Loucy (cell line): ENCODE data around the gene FSTL3.

Experiments
- H2AFZ ChIP-seq: fragments of 200-600 bp; sonication (generic); 2 replicates; pipeline ENCODE4 v1.6.0; 2016; ENCODE audit warnings: antibody characterized with exemption, mild to moderate bottlenecking, low read length, moderate library complexity
- H3F3A ChIP-seq: fragments of 200-600 bp; 2 replicates; pipeline ENCODE4 v1.6.0; 2016; ENCODE audit warnings: antibody characterized with exemption, low read depth, mild to moderate bottlenecking
- H3K27me3 ChIP-seq: fragments of 200-600 bp; sonication (generic); 2 replicates; pipeline ENCODE4 v1.6.1; 2014; ENCODE audit warnings: low read length, mild to moderate bottlenecking; ENCODE audit not compliant: insufficient read depth, poor library complexity, severe bottlenecking
- H3K36me3 ChIP-seq: fragments of 200-600 bp; sonication (generic); 2 replicates; pipeline ENCODE4 v1.6.1; 2016; ENCODE audit warnings: low read length; ENCODE audit not compliant: insufficient read depth
- H3K4me1 ChIP-seq: fragments of 200-600 bp; sonication (generic); 2 replicates; pipeline ENCODE4 v1.5.1; 2014; ENCODE audit warnings: low read length, mild to moderate bottlenecking; ENCODE audit not compliant: insufficient read depth, poor library complexity, severe bottlenecking
- H3K4me2 ChIP-seq: fragments of 200-600 bp; sonication (generic); 2 replicates; pipeline ENCODE4 v1.6.0; 2014; ENCODE audit warnings: antibody characterized with exemption, low read length, low read depth, mild to moderate bottlenecking; ENCODE audit not compliant: poor library complexity, severe bottlenecking
- H3K4me3 ChIP-seq: fragments of 200-600 bp; sonication (generic); 2 replicates; pipeline ENCODE4 v1.5.1; 2014; ENCODE audit warnings: low read length, mild to moderate bottlenecking, mixed read lengths; ENCODE audit not compliant: poor library complexity, severe bottlenecking
- H3K79me2 ChIP-seq: fragments of 200-600 bp; sonication (generic); 2 replicates; pipeline ENCODE4 v1.6.1; 2014; ENCODE audit warnings: low read length; ENCODE audit not compliant: insufficient read depth
- H3K9ac ChIP-seq: fragments of 200-600 bp; sonication (generic); 2 replicates; pipeline ENCODE4 v1.6.0; 2014; ENCODE audit warnings: mild to moderate bottlenecking, low read depth, low read length, moderate library complexity; ENCODE audit not compliant: poor library complexity, severe bottlenecking
- H3K9me2 ChIP-seq: fragments of 200-600 bp; sonication (generic); replicated peaks from 2 replicates; pipeline ENCODE4 v1.6.1; 2016; ENCODE audit warnings: low read depth, low read length, mixed read lengths
- H3K9me3 ChIP-seq: fragments of 200-600 bp; sonication (generic); 2 replicates; pipeline ENCODE4 v1.6.1; 2014; ENCODE audit warnings: mild to moderate bottlenecking, antibody characterized with exemption, low read length, low read depth; ENCODE audit not compliant: insufficient read depth
- H4K20me1 ChIP-seq: fragments of 200-600 bp; sonication (generic); 2 replicates; pipeline ENCODE4 v1.6.0; 2014; ENCODE audit warnings: antibody characterized with exemption, low read length, mild to moderate bottlenecking; ENCODE audit not compliant: insufficient read depth, poor library complexity, severe bottlenecking
- EZH2phosphoT487 ChIP-seq: fragments of 200-600 bp; IDR thresholded peaks from 2 replicates; pipeline ENCODE4 v1.6.1; 2018; ENCODE audit warnings: antibody characterized with exemption, mild to moderate bottlenecking, moderate library complexity, borderline replicate concordance
- TF ChIP-seq, protein P1 (sequence below): fragments of 200-600 bp; sonication (generic); conservative IDR thresholded peaks from 2 replicates; pipeline ENCODE4 v1.5.1; 2014; ENCODE audit warnings: mild to moderate bottlenecking, antibody characterized with exemption, low read length

The FSTL3 gene

DNA sequence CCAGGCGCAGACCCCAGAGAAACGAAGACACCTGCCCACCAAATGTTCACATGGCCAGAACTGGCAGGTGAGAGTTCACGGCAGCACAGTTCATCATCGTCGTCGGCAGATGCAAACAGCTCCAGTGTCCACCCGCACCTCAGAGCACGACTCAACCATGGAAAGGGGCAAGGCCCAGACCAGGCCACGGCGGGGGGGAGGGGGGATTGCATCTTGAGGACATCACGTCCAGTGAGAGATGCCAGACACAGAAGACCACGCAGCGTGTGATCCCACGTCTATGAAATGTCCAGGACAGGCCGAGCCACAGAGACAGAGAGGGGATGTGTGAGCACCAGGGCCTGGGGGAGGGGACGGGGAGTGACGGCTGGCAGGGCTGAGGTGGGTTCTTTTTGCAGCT lies 20.5 kb upstream of the FSTL3 start:
- no peak overlapping the region for H2AFZ ChIP-seq
- no peak overlapping the region for H3K4me2 ChIP-seq
- no peak overlapping the region for H3K4me3 ChIP-seq
- peaks cover 90% of the 10 kb centered on the region for H3K79me2 ChIP-seq
- peaks cover 38% of the 10 kb centered on the region; the same call in 1 of the 2 replicates for H3K36me3 ChIP-seq
- no peaks in the 10 kb centered on the region for H3K9me3 ChIP-seq
- H3K9me2 ChIP-seq = no peaks in the 10 kb centered on the region
- peaks cover 6% of the 10 kb centered on the region for H3K4me1 ChIP-seq
- H3K27me3 ChIP-seq = no peaks in the 10 kb centered on the region
- H3F3A ChIP-seq = no peaks in the 10 kb centered on the region
- no peak overlapping the region for H3K9ac ChIP-seq
- peaks cover 86% of the 10 kb centered on the region for H4K20me1 ChIP-seq
- TF ChIP-seq EZH2phosphoT487 = no peak
- TF ChIP-seq, protein P1, sequence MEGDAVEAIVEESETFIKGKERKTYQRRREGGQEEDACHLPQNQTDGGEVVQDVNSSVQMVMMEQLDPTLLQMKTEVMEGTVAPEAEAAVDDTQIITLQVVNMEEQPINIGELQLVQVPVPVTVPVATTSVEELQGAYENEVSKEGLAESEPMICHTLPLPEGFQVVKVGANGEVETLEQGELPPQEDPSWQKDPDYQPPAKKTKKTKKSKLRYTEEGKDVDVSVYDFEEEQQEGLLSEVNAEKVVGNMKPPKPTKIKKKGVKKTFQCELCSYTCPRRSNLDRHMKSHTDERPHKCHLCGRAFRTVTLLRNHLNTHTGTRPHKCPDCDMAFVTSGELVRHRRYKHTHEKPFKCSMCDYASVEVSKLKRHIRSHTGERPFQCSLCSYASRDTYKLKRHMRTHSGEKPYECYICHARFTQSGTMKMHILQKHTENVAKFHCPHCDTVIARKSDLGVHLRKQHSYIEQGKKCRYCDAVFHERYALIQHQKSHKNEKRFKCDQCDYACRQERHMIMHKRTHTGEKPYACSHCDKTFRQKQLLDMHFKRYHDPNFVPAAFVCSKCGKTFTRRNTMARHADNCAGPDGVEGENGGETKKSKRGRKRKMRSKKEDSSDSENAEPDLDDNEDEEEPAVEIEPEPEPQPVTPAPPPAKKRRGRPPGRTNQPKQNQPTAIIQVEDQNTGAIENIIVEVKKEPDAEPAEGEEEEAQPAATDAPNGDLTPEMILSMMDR = no peak

DNA sequence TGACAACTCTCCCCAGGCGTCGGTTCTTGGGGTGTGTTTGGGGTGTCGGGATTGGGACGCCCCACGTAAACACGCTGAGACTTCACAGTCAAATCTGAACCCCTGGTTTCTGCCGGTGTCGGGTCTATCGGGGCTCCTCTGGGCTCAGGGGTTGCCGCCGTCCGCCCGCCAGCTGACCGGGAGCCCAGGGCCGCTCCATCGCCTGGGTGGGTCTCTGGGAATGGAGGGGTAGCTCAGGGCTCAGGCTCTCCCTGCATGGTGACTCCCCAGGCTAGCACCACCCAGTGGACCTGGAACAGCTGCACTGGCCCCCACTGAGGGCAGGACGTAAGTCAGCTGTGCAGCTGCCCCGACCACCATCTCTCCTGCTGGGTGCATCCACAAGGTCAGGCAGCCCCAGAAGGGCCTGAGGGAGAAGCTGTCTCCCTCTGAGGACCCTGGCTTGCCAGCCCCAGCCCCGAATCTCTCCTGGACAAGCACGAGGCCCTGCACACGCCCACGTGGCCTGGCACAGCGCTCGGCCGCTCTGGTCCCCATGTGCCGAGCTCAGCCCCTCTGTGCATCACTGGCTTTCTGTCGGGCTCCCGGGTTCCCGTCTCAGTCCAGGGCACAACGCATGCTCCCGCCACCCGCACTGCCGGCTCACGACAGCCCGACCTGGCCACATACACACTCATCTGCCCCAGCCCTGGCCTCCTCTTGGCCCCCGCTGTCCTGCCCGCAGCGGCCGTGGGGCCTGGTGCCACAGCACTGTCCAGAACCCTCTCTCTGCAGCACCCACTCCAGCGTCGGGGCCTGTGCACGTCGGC lies 19.2 kb upstream of the FSTL3 start:
- Histone ChIP-seq H3K27me3 (no peaks in the 10 kb centered on the region), H3K9ac (no peak overlapping the region), H3K9me3 (no peaks in the 10 kb centered on the region), H3K79me2 (peaks cover 100% of the 10 kb centered on the region), H4K20me1 (peaks cover 91% of the 10 kb centered on the region), H3K9me2 (no peaks in the 10 kb centered on the region), H3K36me3 (peaks cover 26% of the 10 kb centered on the region; the same call in 1 of the 2 replicates), H3K4me2 (no peak overlapping the region), H2AFZ (no peak overlapping the region), H3F3A (no peaks in the 10 kb centered on the region), H3K4me3 (no peak overlapping the region), H3K4me1 (peaks cover 15% of the 10 kb centered on the region)
- TF ChIP-seq, protein P1 = no peak

DNA sequence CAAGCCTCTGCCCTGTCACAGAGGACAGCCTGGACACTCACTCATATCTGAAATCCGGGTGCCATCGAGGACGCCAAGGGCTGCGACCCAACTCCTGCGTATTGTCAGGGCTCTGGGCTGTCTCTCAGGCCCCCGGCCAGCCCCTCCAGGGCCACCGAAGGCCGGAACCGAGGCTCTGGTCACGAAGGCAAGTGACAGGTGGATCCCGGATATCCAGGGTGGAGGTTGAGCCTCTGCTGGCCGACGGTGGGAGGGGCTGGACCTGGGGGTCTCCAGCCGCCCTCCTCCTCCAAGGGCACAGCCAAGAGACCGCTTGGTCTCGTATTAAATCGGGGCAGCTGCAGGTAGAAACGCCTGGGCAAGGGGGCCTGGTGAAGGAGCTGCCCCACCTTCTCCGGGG lies 18.6 kb upstream of the FSTL3 start:
- H3K36me3 ChIP-seq = peaks cover 20% of the 10 kb centered on the region; the same call in 1 of the 2 replicates
- peaks cover 15% of the 10 kb centered on the region for H3K4me1 ChIP-seq
- H3K9me2 ChIP-seq = no peaks in the 10 kb centered on the region
- peaks cover 91% of the 10 kb centered on the region for H4K20me1 ChIP-seq
- H3F3A ChIP-seq = no peaks in the 10 kb centered on the region
- TF ChIP-seq EZH2phosphoT487 = no peak
- TF ChIP-seq, protein P1 = no peak
- H3K27me3 ChIP-seq = peaks cover 4% of the 10 kb centered on the region
- H3K9ac ChIP-seq = no peak overlapping the region
- H2AFZ ChIP-seq = no peak overlapping the region
- H3K4me3 ChIP-seq = no peak overlapping the region
- H3K79me2 ChIP-seq = peaks cover 100% of the 10 kb centered on the region
- no peaks in the 10 kb centered on the region for H3K9me3 ChIP-seq
- H3K4me2 ChIP-seq = no peak overlapping the region
